Measurements from ENCODE around the gene TOMM70.

Gene TOMM70

GRCh38 chr3:100319951-100320350 lies 80.9 kb downstream of the TOMM70 start:
- no peak for FAIRE-seq

- FAIRE-seq: peak; percentile 79
Measured at GRCh38 chr3:100317912-100318311, 83.0 kb downstream of the TOMM70 start.

- FAIRE-seq: peak; percentile 84
Measured at GRCh38 chr3:100316641-100317069, 84.2 kb downstream of the TOMM70 start.
